ENCODE data around the gene ADAMTS13.
"Not testable (repeated sequence)": the region's sequence is repeated elsewhere in the genome, so short reads cannot be mapped to it uniquely, and the experiment has no call there.

Gene ADAMTS13

GRCh38 chr9:133443982-133444381 lies 21.8 kb downstream of the ADAMTS13 start:
- H3K27me3 ChIP-seq (ENCODE audit: control insufficient read depth, insufficient read depth, low read length), result no peaks in the 10 kb centered on the region
- H3K4me3 ChIP-seq (ENCODE audit: low read depth, low read length), result no peak overlapping the region
- H3K4me1 ChIP-seq, result no peaks in the 10 kb centered on the region
- no peak overlapping the region for H3K4me2 ChIP-seq (ENCODE audit: low read length)
- TF ChIP-seq CTCF (IDR thresholded peaks at IDR 0.05), result no peak
- H3K9ac ChIP-seq, result no peak overlapping the region
- no peaks in the 10 kb centered on the region for H3K79me2 ChIP-seq
- H3K27ac ChIP-seq, result no peak overlapping the region
- H3K36me3 ChIP-seq (ENCODE audit: control insufficient read depth, insufficient read depth, low read length), result no peaks in the 10 kb centered on the region
- no peak overlapping the region for H2AFZ ChIP-seq
- H3K9me3 ChIP-seq (ENCODE audit: control insufficient read depth, low read length), result no peaks in the 10 kb centered on the region

GRCh38 chr9:133445293-133445969 lies 23.3 kb downstream of the ADAMTS13 start:
- H3K79me2 ChIP-seq, result no peaks in the 10 kb centered on the region
- H3K9ac ChIP-seq, result no peak overlapping the region
- TF ChIP-seq CTCF (IDR thresholded peaks at IDR 0.05), result no peak
- H2AFZ ChIP-seq, result no peak overlapping the region
- no peaks in the 10 kb centered on the region for H3K27me3 ChIP-seq (ENCODE audit: control insufficient read depth, insufficient read depth, low read length)
- no peak overlapping the region for H3K27ac ChIP-seq
- H3K4me3 ChIP-seq (ENCODE audit: low read depth, low read length), result no peak overlapping the region
- H3K36me3 ChIP-seq (ENCODE audit: control insufficient read depth, insufficient read depth, low read length), result no peaks in the 10 kb centered on the region
- no peaks in the 10 kb centered on the region for H3K9me3 ChIP-seq (ENCODE audit: control insufficient read depth, low read length)
- H3K4me2 ChIP-seq (ENCODE audit: low read length), result no peak overlapping the region
- H3K4me1 ChIP-seq, result no peaks in the 10 kb centered on the region

- Histone ChIP-seq H3K4me3 (ENCODE audit: low read depth, low read length) (no peak overlapping the region), H3K9me3 (ENCODE audit: control insufficient read depth, low read length) (no peaks in the 10 kb centered on the region), H3K27me3 (ENCODE audit: control insufficient read depth, insufficient read depth, low read length) (no peaks in the 10 kb centered on the region), H3K4me2 (ENCODE audit: low read length) (no peak overlapping the region), H3K36me3 (ENCODE audit: control insufficient read depth, insufficient read depth, low read length) (no peaks in the 10 kb centered on the region), H3K9ac (no peak overlapping the region), H2AFZ (no peak overlapping the region), H3K79me2 (no peaks in the 10 kb centered on the region), H3K27ac (no peak overlapping the region), H3K4me1 (no peaks in the 10 kb centered on the region)
- TF ChIP-seq CTCF (IDR thresholded peaks at IDR 0.05), result no peak
Measured at GRCh38 chr9:133448487-133448972, 26.4 kb downstream of the ADAMTS13 start.

- no peak overlapping the region for H3K4me3 ChIP-seq (ENCODE audit: low read depth, low read length)
- no peaks in the 10 kb centered on the region for H3K4me1 ChIP-seq
- no peak overlapping the region for H3K27ac ChIP-seq
- no peaks in the 10 kb centered on the region for H3K27me3 ChIP-seq (ENCODE audit: control insufficient read depth, insufficient read depth, low read length)
- no peak for TF ChIP-seq CTCF (IDR thresholded peaks at IDR 0.05)
- H3K36me3 ChIP-seq (ENCODE audit: control insufficient read depth, insufficient read depth, low read length), result no peaks in the 10 kb centered on the region
- H3K4me2 ChIP-seq (ENCODE audit: low read length), result no peak overlapping the region
- no peak overlapping the region for H3K9ac ChIP-seq
- H3K9me3 ChIP-seq (ENCODE audit: control insufficient read depth, low read length), result no peaks in the 10 kb centered on the region
- no peaks in the 10 kb centered on the region for H3K79me2 ChIP-seq
- H2AFZ ChIP-seq, result no peak overlapping the region
Measured at GRCh38 chr9:133449760-133450159, 27.6 kb downstream of the ADAMTS13 start.

GRCh38 chr9:133451865-133452264 lies 29.7 kb downstream of the ADAMTS13 start:
- H3K36me3 ChIP-seq (ENCODE audit: control insufficient read depth, insufficient read depth, low read length); H3K4me3 ChIP-seq (ENCODE audit: low read depth, low read length); H3K4me2 ChIP-seq (ENCODE audit: low read length); H3K9ac ChIP-seq; H3K79me2 ChIP-seq; H2AFZ ChIP-seq; H3K9me3 ChIP-seq (ENCODE audit: control insufficient read depth, low read length); H3K4me1 ChIP-seq; H3K27me3 ChIP-seq (ENCODE audit: control insufficient read depth, insufficient read depth, low read length); H3K27ac ChIP-seq: not testable (repeated sequence)

All from parathyroid adenoma (tissue), 2 donors.